ENCODE measurements around the gene FAAH.

GRCh38 chr1:46451948-46452930 is 58.1 kb downstream of the FAAH start:
- no peak for TF ChIP-seq MAX (IDR thresholded peaks at IDR 0.05; ENCODE audit: low read depth)
- TF ChIP-seq RCOR1 (IDR thresholded peaks at IDR 0.05; ENCODE audit: low read length): no peak
- TF ChIP-seq FOXM1 (IDR thresholded peaks at IDR 0.05; ENCODE audit: low read depth): no peak
- TF ChIP-seq CTCF (IDR thresholded peaks at IDR 0.05): no peak
- no peak for TF ChIP-seq GABPA (IDR thresholded peaks at IDR 0.05; ENCODE audit: low read depth)
- no peak for TF ChIP-seq SIN3A (IDR thresholded peaks at IDR 0.05; ENCODE audit: borderline replicate concordance, low read depth, low read length)
- TF ChIP-seq RFX5 (IDR thresholded peaks at IDR 0.05; ENCODE audit: low read length): no peak
- TF ChIP-seq TAF1 (IDR thresholded peaks at IDR 0.05; ENCODE audit: borderline replicate concordance, low read depth, low read length): no peak
- TF ChIP-seq EP300 (IDR thresholded peaks at IDR 0.05; ENCODE audit: borderline replicate concordance in 1 of 2, low read depth in 1 of 2, low read length in 1 of 2): no peak
- no peak for TF ChIP-seq SMC3 (IDR thresholded peaks at IDR 0.05; ENCODE audit: low read depth, low read length)
- TF ChIP-seq YY1 (IDR thresholded peaks at IDR 0.05; ENCODE audit: low read depth): no peak
- no peak for TF ChIP-seq EZH2phosphoT487 (IDR thresholded peaks at IDR 0.05; ENCODE audit: borderline replicate concordance, low read depth)
- no peak for TF ChIP-seq GATA2 (CRISPR knock-in tag; IDR thresholded peaks at IDR 0.05)
